Endothelial cell of umbilical vein (primary cell): ENCODE data around the gene CPHXL2. TPM values are rescaled to one million over a fixed set of nuclear protein-coding genes. Genes with fewer than 3 reads are reported as not detected.

Experiments
- BruUV-seq: library from RNA; stranded (reverse); fragments of 400-500 nt; replicated peaks from 2 replicates; lab custom pipeline; 2021; lab: Mats Ljungman, UMichigan
- CTCF ChIA-PET: fragments of 300-600, 350-600 bp; sonication (Branson Sonifier 250); formaldehyde crosslinking; loops from one replicate; lab custom pipeline; 2021; ENCODE audit warnings: antibody characterized with exemption, inconsistent platforms; lab: Charles Lee
- POLR2A ChIA-PET: fragments of 300-600, 350-600 bp; sonication (Branson Sonifier 250); formaldehyde crosslinking; loops from one replicate; lab custom pipeline; 2021; ENCODE audit warnings: antibody characterized with exemption, inconsistent platforms; lab: Charles Lee
- DNase-seq: peaks from one replicate; pipeline ENCODE4 v3.0.0-alpha.2; 2011; ENCODE audit warnings: low read depth, low spot score
- FAIRE-seq: peaks from 2 replicates; lab custom pipeline; 2011; peaks lifted over from hg19 to GRCh38; lab: Jason Lieb, UNC
- H2AFZ ChIP-seq: 2 replicates; pipeline ENCODE4 v1.6.0; 2012; ENCODE audit warnings: low read depth, low read length, control low read depth, inconsistent platforms
- H3K27ac ChIP-seq: 2 replicates; pipeline ENCODE4 v1.5.1; 2011; ENCODE audit warnings: low read depth, mild to moderate bottlenecking, control low read depth, low read length, moderate library complexity; ENCODE audit not compliant: insufficient read depth
- H3K27me3 ChIP-seq, 2 experiments: 2 replicates each; pipeline versions ENCODE4 v1.6.0 to v1.6.1; 2011; ENCODE audit warnings: low read length in 2 of 2, mixed read lengths in 1 of 2; ENCODE audit not compliant: control insufficient read depth in 2 of 2, insufficient read depth in 2 of 2
- H3K36me3 ChIP-seq, 2 experiments: 2 replicates in 1 of 2; 3 replicates in 1 of 2; pipeline ENCODE4 v1.5.1; 2011; ENCODE audit warnings: low read length in 2 of 2, mild to moderate bottlenecking in 1 of 2, moderate library complexity in 1 of 2; ENCODE audit not compliant: control insufficient read depth in 2 of 2, insufficient read depth in 2 of 2; ENCODE audit errors: extremely low read depth in 1 of 2
- H3K4me1 ChIP-seq: 3 replicates; pipeline ENCODE4 v1.5.1; 2011; ENCODE audit warnings: mild to moderate bottlenecking, low read length; ENCODE audit not compliant: control insufficient read depth, insufficient read depth; ENCODE audit errors: extremely low read depth
- H3K4me2 ChIP-seq: 2 replicates; pipeline ENCODE4 v1.6.1; 2011; ENCODE audit warnings: low read length, control low read depth, mixed read lengths; ENCODE audit not compliant: insufficient read depth
- H3K4me3 ChIP-seq, 3 experiments: fragments of 200-600 bp in 1 of 3; sonication (generic), shearing (Covaris generic) in 1 of 3; replicated peaks in 1 of 3; 2 replicates each; pipeline ENCODE4 v1.5.1; 2011 to 2016; ENCODE audit warnings: control low read depth in 3 of 3, low read length in 3 of 3, mild to moderate bottlenecking in 2 of 3, inconsistent platforms in 1 of 3, low read depth in 1 of 3, moderate library complexity in 1 of 3; ENCODE audit not compliant: insufficient read depth in 1 of 3
- H3K79me2 ChIP-seq: 2 replicates; pipeline ENCODE4 v1.6.0; 2012; ENCODE audit warnings: low read length, inconsistent platforms; ENCODE audit not compliant: control insufficient read depth, insufficient read depth
- H3K9ac ChIP-seq: replicated peaks from 2 replicates; pipeline ENCODE3; 2011; ENCODE audit warnings: low read length, control low read depth; ENCODE audit not compliant: insufficient read depth; ENCODE audit errors: extremely low read depth
- H3K9me1 ChIP-seq: replicated peaks from 3 replicates; pipeline ENCODE4 v1.6.0; 2011; ENCODE audit warnings: mild to moderate bottlenecking, low read length; ENCODE audit not compliant: control insufficient read depth, insufficient read depth; ENCODE audit errors: extremely low read depth
- H3K9me3 ChIP-seq: replicated peaks from 2 replicates; pipeline ENCODE4 v1.5.1; 2012; ENCODE audit warnings: low read length, inconsistent platforms; ENCODE audit not compliant: control insufficient read depth, insufficient read depth
- H4K20me1 ChIP-seq: replicated peaks from 2 replicates; pipeline ENCODE3; 2011; ENCODE audit warnings: mild to moderate bottlenecking, low read length; ENCODE audit not compliant: control insufficient read depth, insufficient read depth; ENCODE audit errors: extremely low read depth
- CTCF ChIP-seq, 2 donors: IDR thresholded peaks; 1 replicate in 1 of 2; 2 replicates in 1 of 2; pipeline ENCODE4 v1.5.1; 2011; ENCODE audit warnings: low read length in 2 of 2, mild to moderate bottlenecking in 2 of 2, moderate library complexity in 2 of 2, control low read depth in 1 of 2, inconsistent platforms in 1 of 2, low read depth in 1 of 2; ENCODE audit not compliant: insufficient read depth in 1 of 2; ENCODE audit errors: extremely low read depth in 1 of 2
- EZH2 ChIP-seq: IDR thresholded peaks from 2 replicates; pipeline ENCODE4 v1.6.1; 2012; ENCODE audit warnings: borderline replicate concordance, low read depth, mild to moderate bottlenecking, moderate library complexity, low read length, inconsistent platforms; ENCODE audit not compliant: severe bottlenecking
- FOS ChIP-seq: IDR thresholded peaks from 2 replicates; pipeline ENCODE4 v1.6.1; 2011; ENCODE audit warnings: mild to moderate bottlenecking, low read length, moderate library complexity, borderline replicate concordance; ENCODE audit not compliant: insufficient read depth
- GATA2 ChIP-seq: IDR thresholded peaks from 2 replicates; pipeline ENCODE4 v1.7.0; 2011; ENCODE audit warnings: low read depth, mild to moderate bottlenecking, moderate library complexity, mixed read lengths, low read length; ENCODE audit not compliant: insufficient read length, insufficient read depth
- JUN ChIP-seq: IDR thresholded peaks from 2 replicates; pipeline ENCODE4 v1.6.1; 2011; ENCODE audit warnings: borderline replicate concordance, low read depth; ENCODE audit not compliant: insufficient read length, insufficient read depth
- MAX ChIP-seq: IDR thresholded peaks from 2 replicates; pipeline ENCODE4 v1.6.1; 2011; ENCODE audit not compliant: insufficient read depth, insufficient read length
- MYC ChIP-seq: IDR thresholded peaks from one replicate; pipeline ENCODE4 v1.6.1; 2011; ENCODE audit warnings: mild to moderate bottlenecking, low read depth, low read length
- POLR2A ChIP-seq: IDR thresholded peaks from 2 replicates; pipeline ENCODE4 v1.6.1; 2012; ENCODE audit warnings: low read depth, mild to moderate bottlenecking, control low read depth, low read length
- POLR2AphosphoS5 ChIP-seq: IDR thresholded peaks from 2 replicates; pipeline ENCODE4 v1.6.1; 2012; ENCODE audit warnings: low read depth, mild to moderate bottlenecking, control low read depth, low read length, moderate library complexity; ENCODE audit not compliant: insufficient read depth
- dilution Hi-C: fragments of 300-500 bp; cut with MboI; formaldehyde crosslinking; loops from one replicate; pipeline ENCODE4 v1.15.0; 2019; ENCODE audit warnings: low sequenced_read_pairs; ENCODE audit not compliant: extremely low pct_ligation_motif_present
- intact Hi-C: fragments of 100-400 bp; cut with micrococcal nuclease; formaldehyde crosslinking; loops from one replicate; pipeline ENCODE4 v1.10.0; 2022
- polyA plus RNA-seq, 4 experiments: library from polyadenylated mRNA; depleted of rRNA in 3 of 4; stranded (reverse) in 3 of 4; unstranded in 1 of 4; fragments of >200 nt; gene quantifications; 2 replicates each; pipeline versions ENCODE4 v1.2.1 to v1.2.3, GENCODE V29; 2011 to 2012; ENCODE audit warnings: missing spikeins in 1 of 4
- total RNA-seq: library from RNA; stranded (reverse); gene quantifications from 2 replicates; pipeline ENCODE4 v1.2.3, GENCODE V29; 2021

CPHXL2 gene
- total and polyA plus RNA-seq, 2 donors (not counting 3 experiments of a cell fraction or from before 2014, with no cell fraction given): not detected

- Histone ChIP-seq H3K9me1 (no peaks in the 10 kb centered on the region), H3K36me3 (no peaks in the 10 kb centered on the region), H3K4me1 (no peaks in the 10 kb centered on the region), H2AFZ (no peak overlapping the region), H3K4me3 (no peak overlapping the region), H3K9me3 (no peaks in the 10 kb centered on the region), H3K27me3 (no peaks in the 10 kb centered on the region), H4K20me1 (no peaks in the 10 kb centered on the region), H3K27ac (no peak overlapping the region), H3K79me2 (no peaks in the 10 kb centered on the region), H3K9ac (no peak overlapping the region), H3K4me2 (no peak overlapping the region)
- CTCF ChIA-PET: no interaction called here
- no peak for FAIRE-seq
- dilution Hi-C loops: no loop called here
- no peak for DNase-seq
- BruUV-seq: no TSS peak
- POLR2A ChIA-PET: no interaction called here
- TF ChIP-seq FOS (no peak), EZH2 (no peak), GATA2 (no peak), MAX (no peak), CTCF (IDR thresholded peaks at IDR 0.05; ENCODE audit: extremely low read depth in 1 of 2, insufficient read depth in 1 of 2, low read depth in 1 of 2, low read length in 2 of 2) (no peak), MYC (no peak), POLR2A (no peak), JUN (no peak), POLR2AphosphoS5 (no peak)
- intact Hi-C loops: no loop called here
These were observed 25.4 kb upstream of the CPHXL2 start for GRCh38 chr16:75702242-75702641.
